Liver (tissue), 3 donors: ENCODE measurements around the gene CAPN15.

Source experiments
- ATF3 ChIP-seq: IDR thresholded peaks from 2 replicates; pipeline ENCODE4 v1.6.1; 2016; ENCODE audit warnings: antibody characterized with exemption
- EGR1 ChIP-seq, 2 donors: IDR thresholded peaks; 2 replicates each; pipeline ENCODE4 v1.6.1; 2016 to 2018; ENCODE audit warnings: antibody characterized with exemption in 2 of 2, low read depth in 2 of 2
- FOXA1 ChIP-seq: IDR thresholded peaks from 2 replicates; pipeline ENCODE4 v1.6.1; 2016; ENCODE audit warnings: antibody characterized with exemption
- JUND ChIP-seq, 2 donors: IDR thresholded peaks; 2 replicates each; pipeline ENCODE4 v1.6.1; 2016; ENCODE audit warnings: antibody characterized with exemption in 2 of 2
- RAD21 ChIP-seq, 2 donors: IDR thresholded peaks; 2 replicates each; pipeline ENCODE4 v1.6.1; 2016; ENCODE audit warnings: antibody characterized with exemption in 2 of 2, mild to moderate bottlenecking in 2 of 2
- REST ChIP-seq: IDR thresholded peaks from 2 replicates; pipeline ENCODE4 v1.6.1; 2016; ENCODE audit warnings: antibody characterized with exemption, mild to moderate bottlenecking
- RXRA ChIP-seq, 2 donors: IDR thresholded peaks; 2 replicates each; pipeline ENCODE4 v1.6.1; 2017 to 2018; ENCODE audit warnings: antibody characterized with exemption in 2 of 2, mild to moderate bottlenecking in 1 of 2
- SP1 ChIP-seq: IDR thresholded peaks from 2 replicates; pipeline ENCODE4 v1.6.1; 2018; ENCODE audit warnings: antibody characterized with exemption, mild to moderate bottlenecking
- TAF1 ChIP-seq: conservative IDR thresholded peaks from 2 replicates; pipeline ENCODE4 v1.6.1; 2016; ENCODE audit warnings: antibody characterized with exemption, mild to moderate bottlenecking
- YY1 ChIP-seq: IDR thresholded peaks from 2 replicates; pipeline ENCODE4 v1.6.1; 2016; ENCODE audit warnings: antibody characterized with exemption, mild to moderate bottlenecking
- TF ChIP-seq, protein P1 (sequence below): fragments of 150-350 bp; IDR thresholded peaks from 2 replicates; pipeline ENCODE4 v1.5.1; 2017; ENCODE audit warnings: improper control_type of control experiment, low read depth, low read length; ENCODE audit not compliant: missing input control
- TF ChIP-seq, protein P2 (sequence below): IDR thresholded peaks from 2 replicates; pipeline ENCODE4 v1.6.1; 2016; ENCODE audit warnings: antibody characterized with exemption
- donor health status: healthy.
- donor health status: healthy.

DNA sequence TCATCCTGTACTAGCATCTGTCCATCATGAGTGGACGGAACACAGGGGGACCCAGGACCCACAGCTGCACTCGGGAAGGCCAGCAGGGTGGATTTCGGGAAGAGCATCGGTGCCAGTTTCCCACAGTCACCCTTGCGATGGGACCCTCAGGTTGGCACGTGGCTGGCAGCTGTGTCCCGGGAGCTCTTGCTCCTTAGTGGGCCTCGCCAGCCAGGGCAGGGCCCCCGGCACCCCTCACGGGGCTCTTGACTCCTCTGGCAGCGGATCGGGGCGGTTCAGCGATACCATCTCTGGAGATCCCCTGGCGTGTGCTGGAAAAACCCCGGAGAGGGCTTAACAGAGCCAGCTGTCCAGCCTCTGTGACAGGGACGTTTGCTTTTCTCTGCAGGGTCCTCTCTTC lies 9.2 kb downstream of the CAPN15 start:
- TF ChIP-seq, protein P1, sequence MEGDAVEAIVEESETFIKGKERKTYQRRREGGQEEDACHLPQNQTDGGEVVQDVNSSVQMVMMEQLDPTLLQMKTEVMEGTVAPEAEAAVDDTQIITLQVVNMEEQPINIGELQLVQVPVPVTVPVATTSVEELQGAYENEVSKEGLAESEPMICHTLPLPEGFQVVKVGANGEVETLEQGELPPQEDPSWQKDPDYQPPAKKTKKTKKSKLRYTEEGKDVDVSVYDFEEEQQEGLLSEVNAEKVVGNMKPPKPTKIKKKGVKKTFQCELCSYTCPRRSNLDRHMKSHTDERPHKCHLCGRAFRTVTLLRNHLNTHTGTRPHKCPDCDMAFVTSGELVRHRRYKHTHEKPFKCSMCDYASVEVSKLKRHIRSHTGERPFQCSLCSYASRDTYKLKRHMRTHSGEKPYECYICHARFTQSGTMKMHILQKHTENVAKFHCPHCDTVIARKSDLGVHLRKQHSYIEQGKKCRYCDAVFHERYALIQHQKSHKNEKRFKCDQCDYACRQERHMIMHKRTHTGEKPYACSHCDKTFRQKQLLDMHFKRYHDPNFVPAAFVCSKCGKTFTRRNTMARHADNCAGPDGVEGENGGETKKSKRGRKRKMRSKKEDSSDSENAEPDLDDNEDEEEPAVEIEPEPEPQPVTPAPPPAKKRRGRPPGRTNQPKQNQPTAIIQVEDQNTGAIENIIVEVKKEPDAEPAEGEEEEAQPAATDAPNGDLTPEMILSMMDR, result no peak
- TF ChIP-seq TAF1 (no peak), REST (no peak), YY1 (no peak), EGR1 (IDR thresholded peaks at IDR 0.05; ENCODE audit: low read depth in 2 of 2) (no peak), RAD21 (IDR thresholded peaks at IDR 0.05) (no peak), ATF3 (no peak), JUND (IDR thresholded peaks at IDR 0.05) (no peak), FOXA1 (no peak), RXRA (IDR thresholded peaks at IDR 0.05) (no peak), SP1 (no peak)
- TF ChIP-seq, protein P2, sequence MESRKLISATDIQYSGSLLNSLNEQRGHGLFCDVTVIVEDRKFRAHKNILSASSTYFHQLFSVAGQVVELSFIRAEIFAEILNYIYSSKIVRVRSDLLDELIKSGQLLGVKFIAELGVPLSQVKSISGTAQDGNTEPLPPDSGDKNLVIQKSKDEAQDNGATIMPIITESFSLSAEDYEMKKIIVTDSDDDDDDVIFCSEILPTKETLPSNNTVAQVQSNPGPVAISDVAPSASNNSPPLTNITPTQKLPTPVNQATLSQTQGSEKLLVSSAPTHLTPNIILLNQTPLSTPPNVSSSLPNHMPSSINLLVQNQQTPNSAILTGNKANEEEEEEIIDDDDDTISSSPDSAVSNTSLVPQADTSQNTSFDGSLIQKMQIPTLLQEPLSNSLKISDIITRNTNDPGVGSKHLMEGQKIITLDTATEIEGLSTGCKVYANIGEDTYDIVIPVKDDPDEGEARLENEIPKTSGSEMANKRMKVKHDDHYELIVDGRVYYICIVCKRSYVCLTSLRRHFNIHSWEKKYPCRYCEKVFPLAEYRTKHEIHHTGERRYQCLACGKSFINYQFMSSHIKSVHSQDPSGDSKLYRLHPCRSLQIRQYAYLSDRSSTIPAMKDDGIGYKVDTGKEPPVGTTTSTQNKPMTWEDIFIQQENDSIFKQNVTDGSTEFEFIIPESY, result no peak
